ENCODE results near the gene CD207.
"Not testable (repeated sequence)": the region's sequence is repeated elsewhere in the genome, so short reads cannot be mapped to it uniquely, and the experiment has no call there.

The CD207 gene

DNA sequence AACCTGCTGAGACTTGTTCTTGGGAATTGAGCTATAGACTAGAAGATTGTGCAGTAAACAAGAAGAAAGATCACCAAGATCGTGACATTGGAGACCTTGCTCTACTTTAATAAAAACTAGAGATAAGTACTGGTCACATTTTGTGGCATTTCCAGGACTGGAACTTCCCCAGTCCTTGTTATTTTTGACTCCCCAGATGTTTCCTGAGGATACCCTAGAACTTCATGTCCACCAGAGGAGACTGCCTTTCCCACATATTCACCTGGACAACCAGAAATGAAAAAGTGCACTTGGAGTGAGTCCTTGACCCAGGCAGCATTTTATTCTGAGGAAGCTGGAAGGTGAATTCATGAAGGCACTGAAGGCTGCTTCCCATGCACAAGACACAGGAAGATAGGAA lies 5.7 kb downstream of the CD207 start:
- no peak overlapping the region for H3K4me3 ChIP-seq (ENCODE audit: low read depth, low read length)

DNA sequence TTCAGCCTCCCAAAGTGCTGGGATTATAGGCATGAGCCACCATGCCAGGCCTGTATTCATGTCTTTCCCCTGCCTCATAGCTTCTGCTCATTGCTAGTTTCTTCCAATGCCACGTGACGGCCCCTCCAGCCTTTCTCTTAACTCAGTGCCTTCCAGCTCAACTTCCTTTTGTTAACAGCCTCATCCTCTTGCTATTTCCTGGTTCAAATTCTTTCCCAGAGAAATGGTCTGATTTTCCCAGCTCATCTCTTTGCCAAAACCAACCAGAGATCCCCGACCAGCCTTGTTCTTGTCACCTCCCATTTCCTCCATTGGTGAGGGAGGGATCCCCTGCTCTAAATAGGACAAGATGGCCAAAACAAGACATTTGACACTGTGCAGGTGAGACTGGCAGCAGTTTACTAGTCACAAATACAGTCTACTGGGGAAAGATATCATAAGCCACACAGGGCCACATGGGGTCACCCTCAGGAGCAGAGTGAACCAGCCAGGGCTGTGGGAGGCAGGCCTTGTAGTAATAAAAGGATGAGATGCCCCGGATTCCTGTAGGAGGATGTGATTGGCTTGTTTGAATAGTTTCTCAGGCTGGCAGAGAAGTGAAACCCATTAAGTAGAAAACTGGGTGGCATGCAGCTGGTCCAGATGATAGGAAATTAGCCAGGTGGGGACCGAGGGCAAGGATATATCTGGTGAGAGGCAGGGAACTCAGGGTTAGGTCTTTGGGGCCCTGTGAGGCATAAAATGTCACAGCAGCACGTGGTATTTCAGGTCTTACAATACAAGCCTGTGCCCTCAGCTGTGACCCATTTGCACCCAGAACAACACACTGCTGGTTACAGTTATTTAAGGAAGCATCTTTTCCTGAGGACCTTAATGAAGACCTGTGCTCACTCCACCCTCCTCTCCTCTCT lies 6.4 kb downstream of the CD207 start:
- H3K4me3 ChIP-seq (ENCODE audit: low read depth, low read length): no peak overlapping the region

DNA sequence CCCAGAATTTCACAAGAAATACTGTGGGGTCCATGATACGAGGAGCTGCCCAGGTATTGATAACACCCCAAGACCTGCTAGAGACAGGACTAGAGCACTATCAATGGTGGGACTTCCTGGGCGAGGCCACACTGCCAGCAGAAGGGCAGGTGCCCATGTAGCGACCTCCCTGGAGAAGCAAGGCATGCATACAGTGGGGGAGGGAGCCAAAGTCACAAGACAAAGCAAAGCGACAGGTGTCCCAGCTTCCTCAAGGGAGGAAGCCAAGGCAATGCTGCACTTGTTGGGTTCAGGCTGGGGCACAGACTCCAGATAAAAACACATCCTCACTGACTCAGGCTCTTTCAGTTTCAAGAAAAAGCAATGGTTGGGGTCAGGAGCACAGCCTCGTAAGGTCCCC lies 7.5 kb downstream of the CD207 start:
- H3K4me3 ChIP-seq (ENCODE audit: low read depth, low read length): no peak overlapping the region

DNA sequence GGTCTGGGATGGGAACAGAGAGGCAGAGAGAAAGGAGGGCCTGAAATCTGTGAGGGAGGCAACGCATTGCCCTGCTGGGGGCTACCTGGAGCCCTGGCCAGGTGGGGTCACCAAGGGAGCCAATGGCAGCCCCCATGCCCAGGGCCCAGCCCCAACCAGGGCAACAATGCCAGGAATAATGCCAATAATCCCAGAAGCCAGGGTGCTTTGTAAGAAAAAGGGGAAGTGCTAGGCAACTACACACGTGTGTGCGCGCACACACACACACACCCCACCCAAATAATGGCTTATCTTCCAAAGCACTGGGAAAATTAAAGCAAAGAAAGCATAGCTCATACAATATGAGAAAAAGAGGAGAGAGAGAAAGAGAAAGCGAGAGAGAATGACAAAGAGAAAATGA lies 8.2 kb downstream of the CD207 start:
- H3K4me3 ChIP-seq (ENCODE audit: low read depth, low read length): no peak overlapping the region

DNA sequence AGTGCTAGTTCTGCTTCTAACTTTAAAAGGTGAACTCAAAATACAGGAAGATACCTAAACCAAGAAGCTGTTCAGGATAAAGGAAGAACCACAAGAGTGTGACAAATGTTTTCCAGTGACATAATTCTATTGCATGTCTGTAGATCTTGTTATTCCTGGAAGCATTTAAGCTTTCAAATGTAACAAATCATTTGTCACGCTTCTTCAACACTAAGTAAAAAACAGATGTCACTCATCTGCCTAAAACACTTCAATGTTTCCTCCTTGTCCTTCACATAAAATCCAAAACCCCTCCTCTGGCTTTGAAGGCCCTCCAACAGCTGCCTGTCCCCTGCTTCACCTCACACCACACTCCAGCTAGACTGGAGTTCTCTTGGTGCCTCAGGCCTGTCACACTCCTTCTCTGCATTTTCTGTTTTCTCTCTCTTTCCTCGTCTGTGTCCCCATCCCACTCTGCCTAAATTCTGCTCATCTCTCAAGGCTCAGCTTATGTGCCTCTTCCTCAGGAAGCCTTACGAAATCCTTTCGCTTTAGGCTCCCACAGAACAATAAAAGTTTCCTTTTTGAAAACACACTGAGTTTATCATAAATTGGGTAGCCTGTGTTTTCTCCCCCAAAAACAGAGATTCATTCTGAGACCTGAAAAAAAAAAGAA lies 8.8 kb downstream of the CD207 start:
- H3K4me3 ChIP-seq (ENCODE audit: low read depth, low read length): no peak overlapping the region

DNA sequence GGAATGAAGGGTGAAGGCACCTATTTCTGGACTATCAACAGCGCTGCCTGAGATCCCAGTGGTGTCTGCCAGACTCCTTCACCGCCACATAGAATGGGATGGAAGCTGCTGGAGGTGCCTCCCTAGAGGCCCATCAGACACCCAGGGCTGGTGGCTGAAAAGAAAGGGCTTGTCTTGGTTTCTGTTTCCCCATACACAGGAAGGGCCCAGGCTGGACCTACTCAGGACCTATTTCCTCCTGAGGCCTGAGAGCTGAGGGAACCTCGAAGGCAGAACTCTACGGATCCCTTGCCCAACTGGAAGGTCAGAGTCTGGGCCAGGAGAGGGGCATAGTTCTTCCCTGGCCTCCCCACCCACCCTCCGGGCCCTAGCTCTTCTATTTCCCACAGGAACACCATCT lies 12.4 kb downstream of the CD207 start:
- H3K4me3 ChIP-seq (ENCODE audit: low read depth, low read length): no peak overlapping the region

DNA sequence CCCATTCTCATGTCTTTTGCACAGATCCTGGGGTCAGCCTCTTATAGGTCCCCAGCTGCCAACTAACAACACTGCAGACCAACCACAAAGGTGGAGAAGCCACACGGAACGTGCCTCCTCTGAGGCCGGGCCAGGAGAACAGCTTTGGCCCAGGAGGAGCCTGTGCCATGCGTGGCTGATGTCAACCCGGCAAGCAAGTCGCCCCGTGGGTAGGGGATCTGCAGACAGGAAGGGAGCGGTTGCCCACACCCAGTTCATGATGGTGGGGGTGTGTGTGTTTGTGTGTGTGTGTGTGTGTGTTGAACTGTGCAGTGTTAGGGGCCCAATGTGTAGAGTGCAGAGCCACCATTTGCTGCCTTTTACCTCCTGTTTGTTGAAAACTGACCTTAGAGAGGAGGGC lies 12.8 kb downstream of the CD207 start:
- H3K4me3 ChIP-seq (ENCODE audit: low read depth, low read length): no peak overlapping the region

DNA sequence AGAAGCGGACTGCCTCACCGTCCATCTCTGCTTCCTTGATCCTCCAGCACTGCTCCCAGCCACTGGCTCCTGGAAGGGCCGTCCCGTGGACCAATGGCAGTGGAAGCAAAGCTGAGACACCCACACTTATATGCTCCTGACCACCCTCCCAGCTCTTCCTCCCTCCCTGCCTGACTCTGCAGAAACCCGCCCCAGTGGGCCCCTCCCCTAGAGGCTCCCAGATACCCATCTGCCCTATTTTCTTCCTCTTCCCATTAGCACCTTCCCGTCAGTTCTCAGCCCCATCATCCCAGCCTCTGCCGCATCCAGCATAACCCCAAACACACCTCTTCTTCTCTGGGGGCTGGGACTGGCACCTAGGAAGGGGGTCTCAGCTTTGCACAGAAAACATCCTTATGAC lies 15.1 kb downstream of the CD207 start, which contains the start of gene CLEC4F:
Gene CLEC4F, minus strand, starts transcription at position 101 of the 400 bp plus-strand sequence. Its CDS starts 76 bp downstream, at position 25.
- no peak within 1 kb of the TSS for H3K4me3 ChIP-seq (ENCODE audit: low read depth, low read length)

DNA sequence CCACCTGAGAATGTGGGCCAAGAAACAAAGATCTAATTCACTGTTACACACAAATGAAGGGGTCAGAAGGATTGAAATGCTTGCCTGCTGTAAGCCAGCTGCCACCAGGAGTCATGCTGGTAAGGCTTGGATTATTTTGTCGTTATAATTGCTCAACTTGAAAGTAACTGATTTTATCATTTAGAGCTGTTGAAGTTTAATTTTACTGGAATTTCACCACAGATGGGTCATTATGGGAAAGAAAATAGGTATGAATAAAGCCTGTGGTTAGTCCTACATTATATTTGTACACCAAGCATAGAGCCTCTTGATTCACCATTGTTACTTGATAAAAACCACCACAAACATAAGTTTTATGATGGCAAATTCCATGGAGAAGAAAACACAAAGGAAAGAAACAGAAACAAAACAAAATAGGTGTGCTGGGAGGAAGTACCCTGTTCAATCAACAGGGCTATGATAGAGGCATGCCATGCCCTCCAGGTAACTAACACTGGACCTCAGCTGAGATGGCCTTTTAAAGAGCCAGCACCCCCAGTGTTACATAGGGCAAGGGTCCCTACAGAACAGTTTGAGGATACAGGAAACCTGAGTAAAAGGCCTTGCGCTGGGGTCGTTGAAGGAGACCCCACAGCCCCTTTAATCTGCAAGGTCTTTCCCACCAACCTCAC lies 18.2 kb downstream of the CD207 start:
- no peak overlapping the region for H3K4me3 ChIP-seq (ENCODE audit: low read depth, low read length)

DNA sequence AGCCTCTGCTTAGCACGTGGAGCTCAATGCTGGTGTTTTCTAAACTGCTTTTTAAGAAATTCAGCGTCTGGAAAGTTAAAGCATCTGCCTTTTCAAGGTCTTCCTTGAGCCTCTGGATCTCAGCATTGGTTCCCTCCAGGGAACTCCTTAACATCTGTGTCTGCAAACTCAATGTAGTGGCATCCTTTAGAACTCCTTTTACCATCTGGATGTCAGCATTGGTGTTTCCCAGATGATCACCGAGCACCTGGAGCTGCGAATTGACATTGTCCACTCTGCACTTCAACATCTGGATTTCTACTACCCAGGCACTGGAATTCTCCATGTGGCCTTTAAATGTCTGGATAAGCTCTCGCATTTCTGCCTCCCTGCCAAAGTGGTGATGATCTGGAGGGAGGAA lies 18.9 kb downstream of the CD207 start:
- no peak overlapping the region for H3K4me3 ChIP-seq (ENCODE audit: low read depth, low read length)

DNA sequence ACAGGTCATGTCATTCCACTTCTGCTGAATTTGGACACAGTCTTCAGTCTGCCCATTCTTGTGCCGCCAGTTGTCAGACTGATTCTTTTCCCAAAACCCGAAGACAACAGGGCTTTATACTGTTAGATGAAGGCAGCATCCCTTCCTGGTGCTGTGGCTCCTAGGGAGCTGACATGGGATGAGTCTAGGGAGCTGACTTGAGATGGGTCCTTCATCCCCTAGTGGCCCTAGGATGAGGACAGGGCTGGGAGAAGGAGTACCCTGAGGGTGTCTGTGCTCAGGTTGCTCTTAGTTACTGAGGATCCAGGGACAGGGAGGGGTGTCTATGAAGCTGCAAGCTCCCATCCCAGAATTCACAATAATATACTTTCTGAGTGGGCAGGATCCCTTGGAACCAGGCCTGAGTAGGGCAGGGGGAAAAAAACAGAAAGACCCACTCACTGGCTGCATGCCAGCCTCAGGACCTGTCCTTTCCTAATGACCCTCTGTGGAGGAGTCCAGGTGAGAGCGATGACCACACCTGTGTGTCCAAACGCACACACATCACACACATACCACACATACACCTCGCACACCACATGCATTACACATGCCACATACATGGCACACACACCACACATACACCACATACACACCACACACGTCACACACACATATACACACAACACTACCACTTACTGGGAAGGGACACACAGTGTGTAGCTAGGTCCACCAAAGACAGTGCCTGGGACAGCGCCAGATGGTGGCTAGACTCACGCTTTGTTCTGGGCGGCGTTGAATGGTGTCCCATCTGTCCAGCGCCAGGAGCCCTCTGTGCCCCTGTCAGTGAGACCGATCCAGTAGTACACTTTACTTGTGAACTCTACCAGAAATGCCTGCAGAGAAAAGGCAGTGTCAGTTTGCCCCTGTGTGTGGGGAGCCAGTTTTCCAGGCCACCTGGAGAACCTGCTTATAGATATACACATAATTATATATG lies 26.3 kb downstream of the CD207 start:
- H3K4me3 ChIP-seq (ENCODE audit: low read depth, low read length): no peak overlapping the region

DNA sequence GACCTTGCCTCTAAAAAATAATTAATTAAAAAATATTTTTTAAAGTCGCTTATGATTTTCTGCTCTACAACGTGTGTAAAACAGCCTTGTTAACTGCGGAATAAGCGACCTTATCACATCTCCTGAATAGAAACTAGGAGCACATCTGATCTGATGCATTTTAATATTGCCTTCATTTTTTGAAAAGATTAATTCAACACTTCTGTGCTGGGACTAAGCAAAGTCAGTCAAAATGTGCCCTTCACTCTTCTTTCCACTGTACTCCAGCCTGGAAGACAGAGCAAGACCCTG lies 27.8 kb downstream of the CD207 start:
- H3K4me3 ChIP-seq (ENCODE audit: low read depth, low read length): no peak overlapping the region

DNA sequence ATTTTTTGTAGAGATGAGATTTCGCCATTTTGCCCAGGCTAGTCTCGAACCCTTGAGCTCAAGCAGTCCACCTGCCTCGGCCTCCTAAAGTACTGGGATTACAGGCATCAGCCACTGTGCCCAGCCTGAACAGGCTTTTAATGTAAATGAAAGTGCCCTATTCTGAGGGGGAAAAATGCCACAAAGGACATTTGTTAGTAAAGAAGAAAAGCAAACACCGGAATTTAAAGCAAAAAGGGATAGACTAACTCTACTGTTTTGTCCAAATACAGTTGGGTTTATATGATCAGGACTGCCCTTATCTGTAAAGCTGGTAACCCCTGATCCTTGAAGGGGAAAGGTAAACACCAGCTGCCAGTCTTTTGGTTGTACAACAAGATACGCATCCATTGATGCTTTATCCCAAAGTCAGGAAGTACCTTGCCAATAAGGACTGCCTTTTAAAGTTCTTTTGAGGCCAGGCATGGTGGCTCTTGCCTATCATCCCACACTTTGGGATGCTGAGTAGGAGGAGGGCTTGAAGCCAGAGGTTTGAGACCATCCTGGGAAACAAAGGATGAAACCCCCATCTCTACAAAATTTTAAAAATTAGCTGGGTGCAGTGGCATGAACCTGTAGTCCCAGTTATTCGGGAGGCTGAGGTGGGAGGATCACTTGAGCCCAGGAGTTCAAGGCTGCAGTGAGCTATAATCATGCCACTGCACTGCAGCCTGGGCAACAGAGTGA lies 28.4 kb downstream of the CD207 start:
- H3K4me3 ChIP-seq (ENCODE audit: low read depth, low read length): no peak overlapping the region

DNA sequence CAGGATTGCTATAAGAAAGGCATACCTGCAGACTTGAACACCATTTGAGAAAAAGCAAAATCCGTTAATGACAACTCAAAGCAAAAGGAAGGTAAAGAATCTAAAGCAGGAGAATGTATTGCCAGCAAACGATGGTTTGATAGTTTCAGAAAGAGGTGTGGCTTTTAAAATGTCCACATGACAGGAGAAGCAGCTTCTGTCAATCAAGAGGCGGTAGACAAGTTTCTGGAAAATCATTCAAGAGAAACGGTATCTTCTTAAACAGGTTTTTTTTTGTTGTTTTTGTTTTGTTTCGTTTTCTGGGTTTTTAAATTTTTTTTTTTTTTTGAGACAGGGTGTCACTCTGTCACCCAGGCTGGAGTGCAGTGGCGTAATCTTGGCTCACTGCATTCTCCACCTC lies 29.0 kb downstream of the CD207 start:
- no peak overlapping the region for H3K4me3 ChIP-seq (ENCODE audit: low read depth, low read length)

DNA sequence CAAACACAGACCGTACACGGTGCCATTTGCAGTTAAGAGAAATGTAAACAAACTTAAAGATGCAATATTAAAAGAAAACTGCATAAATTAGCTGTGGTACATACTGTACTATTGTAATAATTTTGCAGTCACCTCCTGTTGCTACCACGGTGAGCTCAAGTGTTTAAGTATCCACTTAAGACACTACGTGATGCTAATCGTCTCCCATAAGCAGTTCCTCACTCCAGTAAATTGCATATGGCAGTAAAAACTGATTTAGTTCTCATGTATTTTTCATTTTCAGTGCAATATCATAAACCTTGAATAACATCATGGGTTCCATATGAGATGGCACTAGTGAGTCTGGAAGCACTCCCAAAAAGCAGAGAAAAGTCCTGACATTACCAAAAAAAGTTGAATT lies 29.6 kb downstream of the CD207 start:
- H3K4me3 ChIP-seq (ENCODE audit: low read depth, low read length): no peak overlapping the region

DNA sequence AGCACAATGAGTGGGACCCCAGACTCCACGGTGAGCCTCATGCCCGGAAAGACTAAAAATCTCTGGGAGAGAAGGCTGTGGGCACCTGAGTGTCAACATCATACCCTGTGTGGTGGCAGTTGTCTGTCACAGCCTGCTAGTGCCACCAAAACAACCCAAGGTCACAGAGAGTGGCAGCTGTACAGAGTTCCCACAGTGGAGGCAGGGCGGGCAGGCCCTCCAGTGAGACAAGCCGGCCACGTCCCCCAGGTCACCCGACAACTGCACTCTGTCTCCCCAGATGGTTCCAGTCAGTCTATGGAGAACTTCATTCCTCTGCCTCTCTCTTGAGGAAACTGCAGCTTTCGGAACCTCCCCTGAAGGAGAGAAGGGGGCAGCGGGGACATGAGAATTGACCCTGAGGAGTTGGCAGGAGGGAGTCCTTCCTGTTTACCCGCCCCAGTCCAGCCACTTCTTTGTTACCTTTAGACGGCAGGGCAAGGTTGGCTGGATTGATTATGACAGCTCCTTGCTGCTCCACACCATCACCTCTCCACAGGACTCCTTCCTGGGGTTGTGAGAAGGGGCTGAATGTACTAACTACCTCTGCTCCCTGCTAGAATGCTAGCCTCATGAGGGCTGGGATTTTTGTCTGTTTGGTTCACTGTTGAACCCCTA lies 33.9 kb downstream of the CD207 start:
- H3K4me3 ChIP-seq (ENCODE audit: low read depth, low read length): no peak overlapping the region

DNA sequence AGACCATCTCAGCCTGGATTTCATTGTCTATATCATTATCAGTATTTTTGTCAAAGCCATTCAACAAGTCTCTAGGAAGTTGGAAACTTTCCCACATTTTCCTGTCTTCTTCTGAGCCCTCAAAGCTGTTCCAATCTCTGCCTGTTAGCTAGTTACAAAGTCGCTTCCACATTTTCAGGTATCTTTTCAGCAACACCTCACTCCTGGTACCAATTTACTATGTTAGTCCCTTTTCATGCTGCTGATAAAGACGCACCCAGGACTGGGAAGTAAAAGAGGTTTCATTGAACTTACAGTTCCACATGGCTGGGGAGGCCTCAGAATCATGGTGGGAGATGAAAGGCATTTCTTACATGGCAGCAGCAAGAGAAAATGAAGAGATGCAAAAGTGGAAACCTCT lies 35.9 kb downstream of the CD207 start:
- H3K4me3 ChIP-seq (ENCODE audit: low read depth, low read length): no peak overlapping the region

DNA sequence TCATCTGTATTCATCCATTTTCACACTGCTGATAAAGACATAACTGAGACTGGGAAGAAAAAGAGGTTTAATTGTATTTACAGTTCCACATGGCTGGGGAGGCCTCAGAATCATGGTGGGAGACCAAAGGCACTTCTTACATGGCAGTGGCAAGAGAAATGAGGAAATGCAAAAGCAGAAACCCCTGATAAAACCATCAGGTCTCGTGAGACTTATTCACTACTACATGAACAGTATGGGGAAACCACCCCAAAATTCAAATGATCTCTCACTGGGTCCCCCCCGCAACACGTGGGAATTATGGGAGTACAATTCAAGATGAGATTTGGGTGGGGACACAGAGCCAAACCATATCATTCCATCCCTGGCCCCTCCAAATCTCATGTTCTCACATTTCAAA lies 37.6 kb downstream of the CD207 start:
- H3K4me3 ChIP-seq (ENCODE audit: low read depth, low read length): not testable (repeated sequence)

DNA sequence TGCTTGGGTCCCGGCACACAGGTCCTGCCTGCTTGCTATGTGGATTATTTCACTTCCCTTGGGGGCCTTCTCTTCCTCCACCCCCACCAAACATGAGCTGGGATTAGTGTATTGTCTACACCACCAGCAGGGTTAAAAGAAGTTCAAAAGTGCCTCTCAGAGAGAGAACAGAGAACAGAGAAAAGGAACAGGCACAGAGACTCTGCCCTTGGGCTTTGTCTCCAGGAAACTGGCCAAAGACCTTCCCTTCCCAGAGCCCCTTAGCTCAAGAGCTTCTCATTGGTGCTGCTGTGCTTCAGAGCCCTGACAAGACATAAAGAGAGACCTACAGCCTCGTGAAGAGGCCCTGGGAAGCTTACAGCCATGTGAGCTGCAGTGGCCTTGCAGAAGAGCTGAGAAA lies 38.1 kb downstream of the CD207 start:
- H3K4me3 ChIP-seq (ENCODE audit: low read depth, low read length): no peak overlapping the region

DNA sequence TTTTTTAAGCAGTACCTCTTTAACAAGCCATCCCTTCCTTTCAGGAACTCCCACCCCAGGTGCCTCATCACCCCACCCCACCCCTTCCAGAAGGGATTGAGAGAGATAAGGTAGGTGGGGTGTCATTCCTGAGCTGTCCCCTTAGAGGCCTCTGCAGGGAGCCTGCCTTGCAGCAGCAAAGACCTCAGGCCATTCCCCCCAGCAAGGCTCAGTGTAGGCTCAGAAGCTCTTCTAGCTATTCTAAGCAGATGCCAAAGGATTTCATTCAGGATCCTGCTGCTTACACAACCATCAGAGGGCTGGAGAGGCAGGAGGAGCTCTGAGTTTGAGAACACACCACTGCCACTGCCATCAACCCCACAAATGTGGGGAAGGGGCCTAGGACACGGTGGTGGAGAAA lies 39.4 kb downstream of the CD207 start:
- H3K4me3 ChIP-seq (ENCODE audit: low read depth, low read length): no peak overlapping the region

Data from iPS-11a (cell line).